ENCODE results near the gene HUNK. TPM values are rescaled to one million over a fixed set of nuclear protein-coding genes. Genes with fewer than 3 reads are reported as not detected.

The HUNK gene
- total RNA-seq, 1 donor from 2014 or later = 0.77 TPM

DNA sequence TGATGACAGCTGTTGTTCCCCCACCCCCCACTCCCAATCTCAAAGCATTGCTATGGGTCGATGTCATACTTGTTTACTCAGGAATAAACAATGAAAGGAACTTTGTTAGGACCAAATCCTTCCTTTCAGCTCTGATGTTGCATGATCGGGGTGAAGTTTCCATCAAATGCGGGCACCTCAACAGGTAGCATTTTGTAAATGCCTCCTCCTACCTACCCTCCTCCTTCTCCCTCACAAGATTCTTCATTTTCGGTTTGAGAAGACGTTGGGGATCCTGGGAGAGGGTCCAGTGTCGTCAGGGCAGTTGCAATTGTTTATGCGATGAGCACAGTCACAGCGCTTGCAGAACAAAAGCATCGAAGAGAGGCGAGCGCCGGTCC lies 758 bp upstream of the HUNK start:
- Histone ChIP-seq H3K9me3 (ENCODE audit: insufficient read depth, low read depth, low read length) (no peaks in the 10 kb centered on the region), H4K20me1 (ENCODE audit: insufficient read depth, low read length) (no peaks in the 10 kb centered on the region), H2AFZ (ENCODE audit: low read depth, low read length) (peak overlapping the region; percentile 71), H3K27ac (ENCODE audit: low read depth, low read length) (no peak overlapping the region), H3K4me1 (ENCODE audit: insufficient read depth, low read length) (no peaks in the 10 kb centered on the region), H3K27me3 (ENCODE audit: insufficient read depth, low read length) (peaks cover 51% of the 10 kb centered on the region), H3K79me2 (ENCODE audit: insufficient read depth, low read length) (no peaks in the 10 kb centered on the region), H3K9ac (ENCODE audit: low read length) (no peak overlapping the region), H3K4me3 (ENCODE audit: insufficient read depth, low read depth, low read length) (peak overlapping the region; percentile 51), H3K4me2 (ENCODE audit: low read length) (peak overlapping the region; percentile 85), H3K36me3 (ENCODE audit: insufficient read depth, low read length) (no peaks in the 10 kb centered on the region)
- peak overlapping the region; percentile 85 for H3K4me3 Mint-ChIP-seq (ENCODE audit: unreplicated experiment)
- no peaks in the 10 kb centered on the region for H3K36me3 Mint-ChIP-seq (ENCODE audit: low read depth, unreplicated experiment)
- FAIRE-seq = no peak
- H3K9me3 Mint-ChIP-seq (ENCODE audit: unreplicated experiment) = no peaks in the 10 kb centered on the region
- TF ChIP-seq, protein P1, sequence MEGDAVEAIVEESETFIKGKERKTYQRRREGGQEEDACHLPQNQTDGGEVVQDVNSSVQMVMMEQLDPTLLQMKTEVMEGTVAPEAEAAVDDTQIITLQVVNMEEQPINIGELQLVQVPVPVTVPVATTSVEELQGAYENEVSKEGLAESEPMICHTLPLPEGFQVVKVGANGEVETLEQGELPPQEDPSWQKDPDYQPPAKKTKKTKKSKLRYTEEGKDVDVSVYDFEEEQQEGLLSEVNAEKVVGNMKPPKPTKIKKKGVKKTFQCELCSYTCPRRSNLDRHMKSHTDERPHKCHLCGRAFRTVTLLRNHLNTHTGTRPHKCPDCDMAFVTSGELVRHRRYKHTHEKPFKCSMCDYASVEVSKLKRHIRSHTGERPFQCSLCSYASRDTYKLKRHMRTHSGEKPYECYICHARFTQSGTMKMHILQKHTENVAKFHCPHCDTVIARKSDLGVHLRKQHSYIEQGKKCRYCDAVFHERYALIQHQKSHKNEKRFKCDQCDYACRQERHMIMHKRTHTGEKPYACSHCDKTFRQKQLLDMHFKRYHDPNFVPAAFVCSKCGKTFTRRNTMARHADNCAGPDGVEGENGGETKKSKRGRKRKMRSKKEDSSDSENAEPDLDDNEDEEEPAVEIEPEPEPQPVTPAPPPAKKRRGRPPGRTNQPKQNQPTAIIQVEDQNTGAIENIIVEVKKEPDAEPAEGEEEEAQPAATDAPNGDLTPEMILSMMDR (IDR thresholded peaks at IDR 0.05; ENCODE audit: insufficient read depth, low read depth, low read length) = no peak
- TF ChIP-seq EZH2 (IDR thresholded peaks at IDR 0.05; ENCODE audit: insufficient read depth, low read length) = no peak
- no peak for DNase-seq (ENCODE audit: low read depth)
- no peaks in the 10 kb centered on the region for H3K4me1 Mint-ChIP-seq (ENCODE audit: low read depth, unreplicated experiment)
- no peak overlapping the region for H3K27ac Mint-ChIP-seq (ENCODE audit: unreplicated experiment)
- peaks cover 26% of the 10 kb centered on the region for H3K27me3 Mint-ChIP-seq (ENCODE audit: low read depth, unreplicated experiment)

GRCh38 chr21:31873275-31873695 lies 465 bp downstream of the HUNK start:
- H3K27ac ChIP-seq (ENCODE audit: low read depth, low read length) = no peak overlapping the region
- H3K36me3 ChIP-seq (ENCODE audit: insufficient read depth, low read length) = no peaks in the 10 kb centered on the region
- no peaks in the 10 kb centered on the region for H3K9me3 ChIP-seq (ENCODE audit: insufficient read depth, low read depth, low read length)
- no peak overlapping the region for H2AFZ ChIP-seq (ENCODE audit: low read depth, low read length)
- peaks cover 50% of the 10 kb centered on the region for H3K27me3 ChIP-seq (ENCODE audit: insufficient read depth, low read length)
- Mint-ChIP-seq H3K4me1 (ENCODE audit: low read depth, unreplicated experiment) (no peaks in the 10 kb centered on the region), H3K9me3 (ENCODE audit: unreplicated experiment) (no peaks in the 10 kb centered on the region), H3K4me3 (ENCODE audit: unreplicated experiment) (no peak overlapping the region), H3K27ac (ENCODE audit: unreplicated experiment) (no peak overlapping the region), H3K27me3 (ENCODE audit: low read depth, unreplicated experiment) (peaks cover 26% of the 10 kb centered on the region), H3K36me3 (ENCODE audit: low read depth, unreplicated experiment) (no peaks in the 10 kb centered on the region)
- H3K79me2 ChIP-seq (ENCODE audit: insufficient read depth, low read length) = no peaks in the 10 kb centered on the region
- DNase-seq (ENCODE audit: low read depth) = no peak
- no peaks in the 10 kb centered on the region for H3K4me1 ChIP-seq (ENCODE audit: insufficient read depth, low read length)
- peak overlapping the region; percentile 85 for H3K4me2 ChIP-seq (ENCODE audit: low read length)
- H3K4me3 ChIP-seq (ENCODE audit: insufficient read depth, low read depth, low read length) = peak overlapping the region; percentile 51
- no peak overlapping the region for H3K9ac ChIP-seq (ENCODE audit: low read length)
- TF ChIP-seq, protein P1 (IDR thresholded peaks at IDR 0.05; ENCODE audit: insufficient read depth, low read depth, low read length) = no peak
- no peak for TF ChIP-seq EZH2 (IDR thresholded peaks at IDR 0.05; ENCODE audit: insufficient read depth, low read length)
- no peaks in the 10 kb centered on the region for H4K20me1 ChIP-seq (ENCODE audit: insufficient read depth, low read length)
- no peak for FAIRE-seq

- no peak overlapping the region for H3K9ac ChIP-seq (ENCODE audit: low read length)
- peak overlapping the region; percentile 73 for H2AFZ ChIP-seq (ENCODE audit: low read depth, low read length)
- DNase-seq (ENCODE audit: low read depth) = peak; percentile 12
These were observed 1.1 kb downstream of the HUNK start for GRCh38 chr21:31873696-31874599.

More at GRCh38 chr21:31873696-31874599, 1.1 kb downstream of the HUNK start:
- H3K27ac Mint-ChIP-seq (ENCODE audit: unreplicated experiment) = no peak overlapping the region
- peaks cover 49% of the 10 kb centered on the region for H3K27me3 ChIP-seq (ENCODE audit: insufficient read depth, low read length)
- no peaks in the 10 kb centered on the region for H3K9me3 Mint-ChIP-seq (ENCODE audit: unreplicated experiment)
- H3K4me2 ChIP-seq (ENCODE audit: low read length) = peak overlapping the region; percentile 85
- H3K4me1 ChIP-seq (ENCODE audit: insufficient read depth, low read length) = no peaks in the 10 kb centered on the region
- no peaks in the 10 kb centered on the region for H3K36me3 ChIP-seq (ENCODE audit: insufficient read depth, low read length)
- H3K79me2 ChIP-seq (ENCODE audit: insufficient read depth, low read length) = no peaks in the 10 kb centered on the region
- no peaks in the 10 kb centered on the region for H4K20me1 ChIP-seq (ENCODE audit: insufficient read depth, low read length)
- peak overlapping the region; percentile 33 for H3K4me3 ChIP-seq (ENCODE audit: insufficient read depth, low read depth, low read length)
- H3K27me3 Mint-ChIP-seq (ENCODE audit: low read depth, unreplicated experiment) = peaks cover 31% of the 10 kb centered on the region
- H3K4me3 Mint-ChIP-seq (ENCODE audit: unreplicated experiment) = peak overlapping the region; percentile 54
- TF ChIP-seq, protein P1 (IDR thresholded peaks at IDR 0.05; ENCODE audit: insufficient read depth, low read depth, low read length) = no peak
- peak; percentile 5 for TF ChIP-seq EZH2 (IDR thresholded peaks at IDR 0.05; ENCODE audit: insufficient read depth, low read length)
- H3K27ac ChIP-seq (ENCODE audit: low read depth, low read length) = no peak overlapping the region
- H3K4me1 Mint-ChIP-seq (ENCODE audit: low read depth, unreplicated experiment) = peaks cover 2% of the 10 kb centered on the region
- no peaks in the 10 kb centered on the region for H3K36me3 Mint-ChIP-seq (ENCODE audit: low read depth, unreplicated experiment)
- no peak for FAIRE-seq
- no peaks in the 10 kb centered on the region for H3K9me3 ChIP-seq (ENCODE audit: insufficient read depth, low read depth, low read length)

Measured in astrocyte (in vitro differentiated cells and primary cell).